Posterior vena cava (tissue), 2 donors: ENCODE data around the gene KBTBD8. TPM values are rescaled to one million over a fixed set of nuclear protein-coding genes. Genes with fewer than 3 reads are reported as not detected.

Experiments used
- DNase-seq: peaks from one replicate; pipeline ENCODE4 v3.0.0-alpha.2; 2020; ENCODE audit warnings: low spot score
- intact Hi-C, 2 donors: fragments of 100-400 bp; cut with DNase I; formaldehyde crosslinking; loops; one replicate each; pipeline versions ENCODE4 v1.14.1 to v1.14.2; 2022 to 2023
- total RNA-seq, 2 donors: library from RNA; stranded (reverse); fragmentation: NEBNext Ultra II Directional; extraction: Animal tissue kit (Norgen Biotek cat#: 25700); gene quantifications; one replicate each; pipeline ENCODE4 v1.2.1, GENCODE V29; 2021
- donor health status: DM: yes; HTN: yes; CAD: no.
- donor health status: DM: yes; HTN: yes; CAD: no.

Gene KBTBD8
- total RNA-seq, 2 donors from 2014 or later: 1.9 to 2.3 TPM

- DNase-seq: no peak
- intact Hi-C loops: no loop called here
Measured at GRCh38 chr3:66994588-66994987, 3.5 kb upstream of the KBTBD8 start.

- intact Hi-C loops: loop anchor here in 1 of 2 donors (5.0 kb wide), 1 partner anchor 371 kb away; no protein-coding TSS in a partner anchor
- no peak for DNase-seq
Measured at GRCh38 chr3:66996696-66997095, 1.4 kb upstream of the KBTBD8 start.

GRCh38 chr3:66997560-66998112 lies 471 bp upstream of the KBTBD8 start:
- intact Hi-C loops: loop anchor here in 1 of 2 donors (1.0 to 5.0 kb wide), 2 partner anchors 11 to 370 kb away; no protein-coding TSS in a partner anchor
- no peak for DNase-seq

- intact Hi-C loops: loop anchor here in 1 of 2 donors (1.0 to 5.0 kb wide), 2 partner anchors 9 to 368 kb away; no protein-coding TSS in a partner anchor
- DNase-seq: no peak
Measured at GRCh38 chr3:66998904-66999235, 763 bp downstream of the KBTBD8 start.

- no peak for DNase-seq
- intact Hi-C loops: no loop called here
Measured at GRCh38 chr3:67000009-67000408, 1.9 kb downstream of the KBTBD8 start.

- intact Hi-C loops: no loop called here
- no peak for DNase-seq
Measured at GRCh38 chr3:67001086-67001861, 3.2 kb downstream of the KBTBD8 start.

GRCh38 chr3:67005974-67006373 lies 7.9 kb downstream of the KBTBD8 start:
- intact Hi-C loops: no loop called here
- DNase-seq: no peak

GRCh38 chr3:67006460-67006859 lies 8.4 kb downstream of the KBTBD8 start:
- DNase-seq: no peak
- intact Hi-C loops: no loop called here

- intact Hi-C loops: loop anchor here in 1 of 2 donors (1.0 kb wide), 1 partner anchor 10 kb away; the partner anchor contains the start of gene KBTBD8
- no peak for DNase-seq
Measured at GRCh38 chr3:67008388-67008787, 10.3 kb downstream of the KBTBD8 start.

GRCh38 chr3:67009716-67010115 lies 11.6 kb downstream of the KBTBD8 start:
- DNase-seq: no peak
- intact Hi-C loops: no loop called here

- no peak for DNase-seq
- intact Hi-C loops: no loop called here
Measured at GRCh38 chr3:67011414-67012131, 13.5 kb downstream of the KBTBD8 start.

- no peak for DNase-seq
- intact Hi-C loops: no loop called here
Measured at GRCh38 chr3:67012564-67012963, 14.5 kb downstream of the KBTBD8 start.

- intact Hi-C loops: no loop called here
Measured at GRCh38 chr3:67015702-67016484, 17.8 kb downstream of the KBTBD8 start.

GRCh38 chr3:67016522-67017080 lies 18.5 kb downstream of the KBTBD8 start:
- DNase-seq: no peak
- intact Hi-C loops: no loop called here

More at GRCh38 chr3:67015702-67016484, 17.8 kb downstream of the KBTBD8 start:
- no peak for DNase-seq

- DNase-seq: no peak
- intact Hi-C loops: no loop called here
Measured at GRCh38 chr3:67017211-67017610, 19.1 kb downstream of the KBTBD8 start.

GRCh38 chr3:67018105-67018788 lies 20.1 kb downstream of the KBTBD8 start:
- intact Hi-C loops: no loop called here
- no peak for DNase-seq

GRCh38 chr3:67018789-67019526 lies 20.9 kb downstream of the KBTBD8 start:
- no peak for DNase-seq
- intact Hi-C loops: no loop called here
